Motor neuron (in vitro differentiated cells): ENCODE data around the gene ZFYVE26. TPM values are rescaled to one million over a fixed set of nuclear protein-coding genes. Genes with fewer than 3 reads are reported as not detected.
"Not testable (repeated sequence)": the region's sequence is repeated elsewhere in the genome, so short reads cannot be mapped to it uniquely, and the experiment has no call there.

Source experiments
- ATAC-seq, 8 experiments: fragments of 200-7000 bp; cut with Tn5 transposase; replicated peaks in 6 of 8; 2 replicates each; pipeline ENCODE4 v1.8.0; 2021; ENCODE audit warnings: mild to moderate bottlenecking in 8 of 8, moderate library complexity in 8 of 8
- H3K27ac ChIP-seq, 2 donors: fragments of 250-450 bp; sonication (Bioruptor Pico); 2 replicates each; pipeline ENCODE4 v1.9.0; 2021; ENCODE audit warnings: antibody characterized with exemption in 2 of 2, mild to moderate bottlenecking in 2 of 2, moderate library complexity in 1 of 2
- H3K4me1 ChIP-seq, 2 donors: fragments of 250-450 bp; sonication (Bioruptor Pico); replicated peaks in 1 of 2; 2 replicates each; pipeline ENCODE4 v1.6.1; 2021; ENCODE audit warnings: antibody characterized with exemption in 2 of 2, mild to moderate bottlenecking in 2 of 2, moderate library complexity in 1 of 2
- H3K4me3 ChIP-seq, 5 donors: fragments of 250-450 bp; sonication (Bioruptor Pico); 2 replicates each; pipeline ENCODE4 v1.9.0; 2021; ENCODE audit warnings: antibody characterized with exemption in 5 of 5, mild to moderate bottlenecking in 5 of 5, moderate library complexity in 4 of 5
- WGBS, 10 experiments: fragments of 450-650 bp; shearing (Covaris generic); methylation state at CpG; one replicate each; pipeline ENCODE4 v1.0.0; 2022; 5-methylcytosine and 5-hydroxymethylcytosine counted together
- in situ Hi-C, 9 experiments: fragments of 400-800 bp; cut with MboI; loops; one replicate each; pipeline ENCODE4 v1.15.0; 2021; ENCODE audit warnings: low sequenced_read_pairs in 9 of 9, low pct_unique_long_range_greater_than_20kb in 2 of 9; ENCODE audit not compliant: unreplicated experiment in 9 of 9
- total RNA-seq, 8 experiments: library from RNA; unstranded; fragments of 300-600 nt; gene quantifications; 2 replicates each; pipeline versions ENCODE4 v1.2.3 to v1.2.4, GENCODE V29; 2022

ZFYVE26 gene
- total RNA-seq, 8 experiments from 2014 or later = 6.8 to 26.5 (median 13.1) TPM

DNA sequence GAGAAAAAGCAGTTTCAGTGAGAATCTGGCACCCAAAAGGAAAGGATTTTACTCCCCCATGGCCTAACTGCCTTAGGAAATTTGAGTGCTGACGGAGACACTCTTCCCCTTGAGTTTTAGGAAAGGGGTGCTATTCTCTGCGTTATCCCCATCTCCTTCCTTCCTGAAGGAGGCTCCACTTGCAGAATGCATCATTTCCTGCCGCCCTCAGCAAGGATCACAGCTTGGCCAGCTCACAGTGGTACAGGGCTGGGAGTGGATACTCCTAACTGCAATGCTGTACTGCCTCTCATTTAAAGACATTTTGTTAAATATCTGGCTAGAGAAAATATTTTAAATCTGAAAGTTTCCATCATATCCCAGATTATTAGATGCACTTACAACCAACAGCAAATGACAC lies 81.7 kb downstream of the ZFYVE26 start:
- Histone ChIP-seq H3K4me3 (no peak overlapping the region), H3K27ac (no peak overlapping the region), H3K4me1 (peaks cover 1 to 5% of the 10 kb centered on the region in 2 donors)
- in situ Hi-C loops = no loop called here
- no peak for ATAC-seq
- 60 to 100% (median 69%) methylated on average over 1 to 3 of the region's 3 CpGs; no CpG with 5 or more reads in 6 of the 10 experiments for WGBS, 10 experiments

DNA sequence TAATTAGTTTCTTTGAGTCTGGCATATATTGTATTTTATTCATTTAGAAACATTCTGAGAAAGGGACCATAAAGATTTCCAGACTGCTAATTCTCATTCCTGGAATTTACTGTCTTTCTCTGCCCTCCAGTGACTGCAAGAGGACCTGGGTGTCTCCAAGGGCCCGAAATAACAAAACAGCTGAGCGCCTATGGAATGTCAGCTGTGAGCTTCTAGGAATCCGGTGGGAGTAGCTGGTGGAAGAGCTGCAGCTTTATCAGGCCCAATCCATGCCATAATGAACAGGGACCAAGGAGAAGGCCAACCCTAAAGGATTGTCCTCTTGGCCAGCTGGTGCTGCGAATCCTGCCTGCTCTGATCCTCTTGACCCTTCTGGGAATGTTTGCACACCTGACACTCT lies 82.8 kb downstream of the ZFYVE26 start:
- peak in 1 of 8 experiments; percentile 36 for ATAC-seq
- H3K4me1 ChIP-seq = peaks cover 8 to 9% of the 10 kb centered on the region in 2 donors
- no peak overlapping the region for H3K27ac ChIP-seq
- H3K4me3 ChIP-seq = no peak overlapping the region
- in situ Hi-C loops = no loop called here
- 58 to 100% (median 79%) methylated on average over 1 to 4 of the region's 4 CpGs; no CpG with 5 or more reads in 2 of the 10 experiments for WGBS, 10 experiments

GRCh38 chr14:67729072-67729885 lies 87.1 kb downstream of the ZFYVE26 start:
- Histone ChIP-seq H3K27ac (no peak overlapping the region), H3K4me3 (no peak overlapping the region), H3K4me1 (peaks cover 8 to 9% of the 10 kb centered on the region in 2 donors)
- in situ Hi-C loops = no loop called here
- WGBS, 10 experiments = 40 to 72% (median 55%) methylated on average over 4 to 14 of the region's 21 CpGs; no CpG with 5 or more reads in 1 of the 10 experiments
- ATAC-seq = peak in 6 of 8 experiments; percentile 29 to 74 (median 52)

- no peak overlapping the region for H3K4me3 ChIP-seq
- H3K27ac ChIP-seq = no peak overlapping the region
- H3K4me1 ChIP-seq = peaks cover 8 to 9% of the 10 kb centered on the region in 2 donors
- in situ Hi-C loops = no loop called here
- no peak for ATAC-seq
These were observed 88.1 kb downstream of the ZFYVE26 start for GRCh38 chr14:67728258-67728657.

DNA sequence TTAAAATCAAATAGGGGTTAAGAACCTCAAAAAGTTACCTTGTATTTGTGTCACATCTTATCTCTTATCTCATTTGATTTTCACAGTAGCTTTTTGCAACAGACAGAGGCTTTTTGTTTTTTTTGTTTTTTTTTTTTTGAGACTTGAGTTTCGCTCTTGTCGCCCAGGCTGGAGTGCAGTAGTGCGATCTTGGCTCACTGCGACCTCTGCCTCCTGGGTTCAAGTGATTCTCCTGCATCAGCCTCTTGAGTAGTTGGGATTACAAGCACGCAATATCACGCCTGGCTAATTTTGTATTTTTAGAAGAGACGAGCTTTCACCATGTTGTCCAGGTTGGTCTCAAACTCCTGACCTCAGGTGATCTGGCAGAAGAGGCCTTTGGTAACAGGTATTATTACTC lies 89.0 kb downstream of the ZFYVE26 start:
- whole genome bisulfite sequencing, 10 experiments = 43 to 100% (median 91%) methylated on average over 2 to 7 of the region's 7 CpGs; no CpG with 5 or more reads in 2 of the 10 experiments
- Histone ChIP-seq H3K27ac (no peak overlapping the region), H3K4me1 (peaks cover 8 to 9% of the 10 kb centered on the region in 2 donors), H3K4me3 (no peak overlapping the region)
- in situ Hi-C loops = no loop called here
- ATAC-seq = no peak

DNA sequence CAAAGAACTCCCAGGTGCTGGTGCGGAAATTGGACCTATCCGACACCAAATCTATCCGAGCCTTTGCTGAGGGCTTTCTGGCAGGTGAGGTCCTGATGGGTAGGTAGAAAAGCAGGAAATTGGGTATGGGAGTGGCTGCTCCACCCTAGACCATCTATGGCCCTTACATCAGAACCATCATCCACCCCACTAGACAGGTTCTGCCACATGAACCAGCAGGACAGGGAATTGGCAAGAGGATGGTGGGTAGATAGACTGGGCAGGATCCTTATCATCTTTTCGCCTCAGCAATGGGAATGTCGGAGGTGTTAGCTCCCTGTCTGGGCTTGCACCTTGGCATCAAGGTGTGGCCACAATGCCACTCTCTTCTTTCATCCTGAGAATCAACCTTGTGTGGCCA lies 91.2 kb downstream of the ZFYVE26 start:
- peaks cover 8 to 9% of the 10 kb centered on the region in 2 donors for H3K4me1 ChIP-seq
- no peak for ATAC-seq
- H3K4me3 ChIP-seq = no peak overlapping the region
- no peak overlapping the region for H3K27ac ChIP-seq
- 17 to 100% (median 72%) methylated on average over 1 to 5 of the region's 5 CpGs; no CpG with 5 or more reads in 2 of the 10 experiments for WGBS, 10 experiments
- in situ Hi-C loops = no loop called here

DNA sequence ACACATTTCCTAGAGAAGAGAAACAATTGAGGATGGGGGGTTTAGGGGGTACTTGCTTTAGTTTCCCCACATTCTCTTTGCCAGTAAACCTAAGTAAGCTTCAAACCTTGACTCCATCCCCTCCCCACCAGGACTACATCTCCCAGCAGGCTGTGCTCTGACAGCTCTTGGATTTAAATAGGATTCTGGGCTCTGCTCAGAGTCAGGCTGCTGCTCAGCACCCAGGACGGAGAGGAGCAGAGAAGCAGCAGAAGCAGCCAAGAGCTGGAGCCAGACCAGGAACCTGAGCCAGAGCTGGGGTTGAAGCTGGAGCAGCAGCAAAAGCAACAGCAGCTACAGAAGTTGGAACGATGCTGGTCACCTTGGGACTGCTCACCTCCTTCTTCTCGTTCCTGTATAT lies 94.1 kb downstream of the ZFYVE26 start:
- no peak overlapping the region for H3K27ac ChIP-seq
- H3K4me1 ChIP-seq = peaks cover 0 to 2% of the 10 kb centered on the region in 2 donors
- no peak overlapping the region for H3K4me3 ChIP-seq
- ATAC-seq = peak; percentile 49 to 96 (median 74)
- in situ Hi-C loops = loop anchor here in 1 of 9 experiments (25.0 kb wide), 1 partner anchor 135 kb away; no protein-coding TSS in a partner anchor
- WGBS, 10 experiments = 0 to 58% (median 31%) methylated on average over 1 to 2 of the region's 3 CpGs; no CpG with 5 or more reads in 5 of the 10 experiments

GRCh38 chr14:67721875-67722274 lies 94.5 kb downstream of the ZFYVE26 start:
- in situ Hi-C loops = loop anchor here in 1 of 9 experiments (25.0 kb wide), 1 partner anchor 135 kb away; no protein-coding TSS in a partner anchor
- Histone ChIP-seq H3K4me3 (no peak overlapping the region), H3K27ac (no peak overlapping the region), H3K4me1 (peaks cover 0 to 2% of the 10 kb centered on the region in 2 donors)
- ATAC-seq = peak in 3 of 8 experiments; percentile 69 to 88 (median 86)
- WGBS, 10 experiments = 17 to 100% (median 68%) methylated on average over 1 to 5 of the region's 5 CpGs; no CpG with 5 or more reads in 3 of the 10 experiments

DNA sequence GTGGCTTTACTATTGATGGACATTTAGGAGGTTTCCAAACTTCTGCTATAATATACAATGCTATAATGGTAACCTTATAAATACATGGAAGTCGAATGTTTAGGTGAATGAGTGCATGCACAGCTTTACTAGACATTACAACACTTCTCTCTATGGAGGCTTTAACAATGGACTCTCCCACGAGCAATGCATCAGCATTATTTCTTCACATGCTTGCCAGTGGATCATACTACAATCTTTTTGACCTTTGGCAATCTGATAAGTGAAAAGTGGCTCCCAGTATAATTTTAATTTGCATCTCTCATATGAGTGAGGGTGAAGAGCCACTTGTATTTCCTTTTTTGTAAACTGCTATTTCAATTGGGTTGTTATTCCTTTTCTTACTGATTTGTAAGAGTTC lies 96.5 kb downstream of the ZFYVE26 start:
- no peak overlapping the region for H3K4me3 ChIP-seq
- WGBS, 10 experiments = 0 to 41% (median 20%) methylated on average over 1 to 2 of the region's 2 CpGs; no CpG with 5 or more reads in 2 of the 10 experiments
- no peak for ATAC-seq
- peaks cover 0 to 2% of the 10 kb centered on the region in 2 donors for H3K4me1 ChIP-seq
- no peak overlapping the region for H3K27ac ChIP-seq
- in situ Hi-C loops = loop anchor here in 1 of 9 experiments (25.0 kb wide), 1 partner anchor 133 kb away; no protein-coding TSS in a partner anchor

- not testable (repeated sequence) for H3K27ac ChIP-seq, ATAC-seq, H3K4me1 ChIP-seq, H3K4me3 ChIP-seq
- 13 to 86% (median 60%) methylated on average over 2 to 3 of the region's 3 CpGs; no CpG with 5 or more reads in 1 of the 10 experiments for whole genome bisulfite sequencing, 10 experiments
- in situ Hi-C loops = loop anchor here in 1 of 9 experiments (25.0 kb wide), 1 partner anchor 132 kb away; no protein-coding TSS in a partner anchor
These were observed 97.0 kb downstream of the ZFYVE26 start for GRCh38 chr14:67719385-67719784.

GRCh38 chr14:67718265-67718664 lies 98.1 kb downstream of the ZFYVE26 start:
- peak in 5 of 8 experiments; percentile 74 to 99 (median 98) for ATAC-seq
- Histone ChIP-seq H3K27ac (no peak overlapping the region), H3K4me3 (no peak overlapping the region), H3K4me1 (peaks cover 0 to 2% of the 10 kb centered on the region in 2 donors)
- WGBS, 10 experiments = 20 to 68% (median 51%) methylated on average over 1 to 2 of the region's 2 CpGs; no CpG with 5 or more reads in 4 of the 10 experiments
- in situ Hi-C loops = loop anchor here in 1 of 9 experiments (25.0 kb wide), 1 partner anchor 131 kb away; no protein-coding TSS in a partner anchor

- in situ Hi-C loops = loop anchor here in 1 of 9 experiments (25.0 kb wide), 1 partner anchor 130 kb away; no protein-coding TSS in a partner anchor
- 44 to 100% (median 100%) methylated on average over 1 of the region's 1 CpG; no CpG with 5 or more reads in 1 of the 10 experiments for WGBS, 10 experiments
- Histone ChIP-seq H3K4me1 (peaks cover 0 to 2% of the 10 kb centered on the region in 2 donors), H3K27ac (no peak overlapping the region), H3K4me3 (no peak overlapping the region)
- ATAC-seq = no peak
These were observed 99.3 kb downstream of the ZFYVE26 start for GRCh38 chr14:67717048-67717447.

- no peak for ATAC-seq
- peaks cover 0 to 3% of the 10 kb centered on the region in 2 donors for H3K4me1 ChIP-seq
- in situ Hi-C loops = loop anchor here in 1 of 9 experiments (25.0 kb wide), 1 partner anchor 123 kb away; no protein-coding TSS in a partner anchor
- H3K4me3 ChIP-seq = no peak overlapping the region
- WGBS, 10 experiments = 33 to 100% (median 81%) methylated on average over 1 to 2 of the region's 2 CpGs
- no peak overlapping the region for H3K27ac ChIP-seq
These were observed 106.2 kb downstream of the ZFYVE26 start for GRCh38 chr14:67710209-67710608.
